Osteoblast (primary cell): ENCODE measurements around the gene SLIT2. TPM values are rescaled to one million over a fixed set of nuclear protein-coding genes. Genes with fewer than 3 reads are reported as not detected.
A peak's percentile ranks its signal among the peaks of the same experiment; 100 is the strongest.

ENCODE experiments used
- DNase-seq: peaks from one replicate; pipeline ENCODE4 v3.0.0; 2011; ENCODE audit warnings: low spot score, mixed read lengths; ENCODE audit not compliant: insufficient read length; ENCODE audit errors: missing footprints
- H2AFZ ChIP-seq: 2 replicates; pipeline ENCODE4 v1.6.0; 2011; ENCODE audit warnings: mild to moderate bottlenecking, low read length
- H3K27ac ChIP-seq: 2 replicates; pipeline ENCODE4 v1.5.1; 2011; ENCODE audit warnings: mild to moderate bottlenecking, low read depth, low read length, moderate library complexity
- H3K27me3 ChIP-seq: 2 replicates; pipeline ENCODE4 v1.6.0; 2012; ENCODE audit warnings: mild to moderate bottlenecking, control low read depth, inconsistent platforms, low read length, moderate library complexity; ENCODE audit not compliant: insufficient read depth
- H3K36me3 ChIP-seq: 2 replicates; pipeline ENCODE4 v1.5.1; 2011; ENCODE audit warnings: mild to moderate bottlenecking, low read length, control low read depth, moderate library complexity; ENCODE audit not compliant: insufficient read depth
- H3K4me1 ChIP-seq: 2 replicates; pipeline ENCODE4 v1.5.1; 2011; ENCODE audit warnings: mild to moderate bottlenecking, low read length, control low read depth, moderate library complexity; ENCODE audit not compliant: insufficient read depth
- H3K4me2 ChIP-seq: 2 replicates; pipeline ENCODE4 v1.6.0; 2011; ENCODE audit warnings: mild to moderate bottlenecking, low read length; ENCODE audit not compliant: insufficient read depth
- H3K4me3 ChIP-seq: fragments of 200-600 bp; sonication (generic); 3 replicates; pipeline ENCODE4 v1.5.1; 2012; ENCODE audit warnings: mild to moderate bottlenecking, low read length, inconsistent platforms; ENCODE audit not compliant: insufficient read depth
- H3K79me2 ChIP-seq: 2 replicates; pipeline ENCODE4 v1.6.0; 2012; ENCODE audit warnings: mild to moderate bottlenecking, low read length, control low read depth, inconsistent platforms; ENCODE audit not compliant: insufficient read depth
- H3K9me3 ChIP-seq: 2 replicates; pipeline ENCODE4 v1.5.1; 2011; ENCODE audit warnings: low read depth, low read length, control low read depth
- H4K20me1 ChIP-seq: 2 replicates; pipeline ENCODE4 v1.6.0; 2012; ENCODE audit warnings: mild to moderate bottlenecking, low read length, control low read depth; ENCODE audit not compliant: insufficient read depth
- CTCF ChIP-seq: IDR thresholded peaks from 2 replicates; pipeline ENCODE4 v1.5.1; 2011; ENCODE audit warnings: mild to moderate bottlenecking, low read depth, low read length, moderate library complexity; ENCODE audit errors: extremely low read depth
- total RNA-seq: library from RNA; depleted of rRNA; stranded (reverse); fragments of >200 nt; gene quantifications from 2 replicates; pipeline ENCODE4 v1.2.3, GENCODE V29; 2012

The SLIT2 gene
- total RNA-seq, 1 donor = 35.8 TPM

DNA sequence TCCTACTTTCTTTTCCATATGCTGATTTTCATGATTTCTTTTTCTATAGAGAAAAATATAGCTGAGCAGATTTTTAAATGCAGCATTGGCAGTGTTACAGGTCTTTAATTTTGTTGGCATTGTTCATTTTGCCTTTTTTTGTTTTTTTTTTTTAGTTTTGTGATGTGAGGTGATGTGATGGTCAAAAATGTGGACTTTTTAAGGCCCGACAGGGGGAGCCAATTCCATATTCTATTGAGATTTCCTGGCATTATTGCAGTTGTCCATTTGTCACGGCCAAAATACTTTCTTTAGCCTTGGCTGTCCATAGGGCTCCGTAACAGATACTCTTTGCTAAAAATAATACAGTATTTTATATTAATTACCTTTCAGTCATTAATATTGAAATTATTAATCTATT lies 47.8 kb downstream of the SLIT2 start:
- Histone ChIP-seq H3K27me3 (no peaks in the 10 kb centered on the region), H3K9me3 (no peaks in the 10 kb centered on the region), H3K79me2 (peaks cover 59% of the 10 kb centered on the region), H3K4me3 (no peak overlapping the region), H3K27ac (no peak overlapping the region), H2AFZ (no peak overlapping the region), H4K20me1 (no peaks in the 10 kb centered on the region), H3K36me3 (no peaks in the 10 kb centered on the region), H3K4me1 (peaks cover 27% of the 10 kb centered on the region), H3K4me2 (peak overlapping the region; percentile 29)
- DNase-seq = peak; percentile 41
- TF ChIP-seq CTCF = peak; percentile 63

GRCh38 chr4:20301161-20301560 lies 49.5 kb downstream of the SLIT2 start:
- peaks cover 52% of the 10 kb centered on the region for H3K79me2 ChIP-seq
- no peak overlapping the region for H3K4me3 ChIP-seq

More at GRCh38 chr4:20301161-20301560, 49.5 kb downstream of the SLIT2 start:
- no peaks in the 10 kb centered on the region for H4K20me1 ChIP-seq
- H2AFZ ChIP-seq = no peak overlapping the region
- no peaks in the 10 kb centered on the region for H3K9me3 ChIP-seq
- no peaks in the 10 kb centered on the region for H3K27me3 ChIP-seq
- no peak for TF ChIP-seq CTCF
- peaks cover 27% of the 10 kb centered on the region for H3K4me1 ChIP-seq
- no peak overlapping the region for H3K4me2 ChIP-seq
- H3K27ac ChIP-seq = no peak overlapping the region
- no peak for DNase-seq
- no peaks in the 10 kb centered on the region for H3K36me3 ChIP-seq
